HCT116 (cell line): ENCODE data around the gene RUNDC3A.

Experiments used
- CEBPB ChIP-seq: IDR thresholded peaks from 2 replicates; pipeline ENCODE4 v1.6.1; 2012; ENCODE audit warnings: low read depth
- CTCF ChIP-seq, 3 experiments: fragments of 200-600 bp in 1 of 3; sonication (generic) in 1 of 3; IDR thresholded peaks in 2 of 3; conservative IDR thresholded peaks in 1 of 3; 2 replicates each; pipeline ENCODE4 v1.5.1; 2012 to 2017; ENCODE audit warnings: low read depth in 2 of 3, low read length in 2 of 3, antibody characterized with exemption in 1 of 3, borderline replicate concordance in 1 of 3, control low read depth in 1 of 3, mild to moderate bottlenecking in 1 of 3, mixed read lengths in 1 of 3, mixed run types in 1 of 3, moderate library complexity in 1 of 3; ENCODE audit not compliant: insufficient read depth in 1 of 3
- EGR1 ChIP-seq: IDR thresholded peaks from 2 replicates; pipeline ENCODE4 v1.6.1; 2012; ENCODE audit warnings: low read depth
- ELF1 ChIP-seq: IDR thresholded peaks from 2 replicates; pipeline ENCODE4 v1.6.1; 2012; ENCODE audit warnings: low read depth, borderline replicate concordance
- EZH2 ChIP-seq: fragments of 200-600 bp; sonication (generic); IDR thresholded peaks from 2 replicates; pipeline ENCODE4 v1.6.1; 2017; ENCODE audit warnings: antibody characterized with exemption, mixed run types
- JUND ChIP-seq: IDR thresholded peaks from 2 replicates; pipeline ENCODE4 v1.6.1; 2012
- POLR2A ChIP-seq: IDR thresholded peaks from 2 replicates; pipeline ENCODE4 v1.7.0; 2011; ENCODE audit warnings: borderline replicate concordance; ENCODE audit not compliant: insufficient read depth, insufficient read length; ENCODE audit errors: extremely low read depth
- POLR2AphosphoS5 ChIP-seq: IDR thresholded peaks from 2 replicates; pipeline ENCODE4 v1.6.1; 2011; ENCODE audit warnings: mild to moderate bottlenecking, low read depth, low read length, moderate library complexity
- RAD21 ChIP-seq: IDR thresholded peaks from 2 replicates; pipeline ENCODE4 v1.6.1; 2012; ENCODE audit warnings: low read depth, mild to moderate bottlenecking
- SIN3A ChIP-seq: IDR thresholded peaks from 2 replicates; pipeline ENCODE4 v1.6.1; 2012; ENCODE audit warnings: low read depth
- YY1 ChIP-seq: IDR thresholded peaks from 2 replicates; pipeline ENCODE4 v1.6.1; 2011; ENCODE audit warnings: low read length, low read depth, moderate library complexity, mild to moderate bottlenecking; ENCODE audit not compliant: insufficient replicate concordance; ENCODE audit errors: extremely low read depth
- ZFX ChIP-seq: fragments of 450-650 bp; IDR thresholded peaks from 2 replicates; pipeline ENCODE4 v1.6.1; 2017
- ZNF274 ChIP-seq: fragments of 200-500 bp; sonication (Bioruptor generic); IDR thresholded peaks from 2 replicates; pipeline ENCODE4 v1.6.1; 2014; ENCODE audit warnings: mild to moderate bottlenecking, low read depth, low read length, inconsistent platforms
- TF ChIP-seq, protein P1 (sequence below): IDR thresholded peaks from 2 replicates; pipeline ENCODE4 v1.6.1; 2012; ENCODE audit warnings: low read depth

DNA sequence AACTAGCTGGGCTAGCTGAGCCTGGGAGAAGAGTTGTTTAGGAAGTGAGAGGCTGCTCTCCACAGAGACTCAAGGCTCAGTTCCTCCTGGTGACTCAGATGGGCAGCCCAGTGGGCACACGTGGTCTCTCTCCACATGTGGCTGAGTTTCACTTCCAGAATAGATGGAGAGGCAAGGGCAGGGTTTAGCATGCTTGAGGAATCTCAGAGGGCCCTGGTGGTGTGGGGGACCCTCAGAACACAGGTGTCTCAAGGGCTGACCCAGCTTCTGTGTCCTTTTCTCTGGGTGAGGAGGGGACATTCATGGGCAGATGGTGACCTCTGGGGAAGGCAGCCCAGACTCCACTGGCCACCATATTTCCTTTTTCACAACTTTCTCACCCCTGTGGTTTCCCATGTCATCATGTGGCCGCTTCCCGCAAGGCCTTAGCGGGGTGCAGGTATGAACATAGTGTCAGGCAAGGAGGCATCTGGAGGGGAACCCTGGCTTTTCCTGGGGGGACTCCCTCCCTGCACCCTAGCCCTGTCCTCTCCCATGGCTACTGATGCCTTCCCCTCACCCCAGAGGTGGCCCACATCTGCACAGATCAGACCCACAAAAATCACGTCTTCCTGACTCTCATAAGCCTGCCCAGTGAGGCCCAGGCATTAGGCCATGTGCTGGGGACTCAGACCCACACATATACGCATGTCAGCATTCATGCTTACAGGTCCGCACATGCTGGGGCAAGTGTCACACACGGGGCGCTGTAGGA lies 40.0 kb downstream of the RUNDC3A start:
- TF ChIP-seq JUND: no peak
- TF ChIP-seq POLR2A: no peak
- TF ChIP-seq, protein P1, sequence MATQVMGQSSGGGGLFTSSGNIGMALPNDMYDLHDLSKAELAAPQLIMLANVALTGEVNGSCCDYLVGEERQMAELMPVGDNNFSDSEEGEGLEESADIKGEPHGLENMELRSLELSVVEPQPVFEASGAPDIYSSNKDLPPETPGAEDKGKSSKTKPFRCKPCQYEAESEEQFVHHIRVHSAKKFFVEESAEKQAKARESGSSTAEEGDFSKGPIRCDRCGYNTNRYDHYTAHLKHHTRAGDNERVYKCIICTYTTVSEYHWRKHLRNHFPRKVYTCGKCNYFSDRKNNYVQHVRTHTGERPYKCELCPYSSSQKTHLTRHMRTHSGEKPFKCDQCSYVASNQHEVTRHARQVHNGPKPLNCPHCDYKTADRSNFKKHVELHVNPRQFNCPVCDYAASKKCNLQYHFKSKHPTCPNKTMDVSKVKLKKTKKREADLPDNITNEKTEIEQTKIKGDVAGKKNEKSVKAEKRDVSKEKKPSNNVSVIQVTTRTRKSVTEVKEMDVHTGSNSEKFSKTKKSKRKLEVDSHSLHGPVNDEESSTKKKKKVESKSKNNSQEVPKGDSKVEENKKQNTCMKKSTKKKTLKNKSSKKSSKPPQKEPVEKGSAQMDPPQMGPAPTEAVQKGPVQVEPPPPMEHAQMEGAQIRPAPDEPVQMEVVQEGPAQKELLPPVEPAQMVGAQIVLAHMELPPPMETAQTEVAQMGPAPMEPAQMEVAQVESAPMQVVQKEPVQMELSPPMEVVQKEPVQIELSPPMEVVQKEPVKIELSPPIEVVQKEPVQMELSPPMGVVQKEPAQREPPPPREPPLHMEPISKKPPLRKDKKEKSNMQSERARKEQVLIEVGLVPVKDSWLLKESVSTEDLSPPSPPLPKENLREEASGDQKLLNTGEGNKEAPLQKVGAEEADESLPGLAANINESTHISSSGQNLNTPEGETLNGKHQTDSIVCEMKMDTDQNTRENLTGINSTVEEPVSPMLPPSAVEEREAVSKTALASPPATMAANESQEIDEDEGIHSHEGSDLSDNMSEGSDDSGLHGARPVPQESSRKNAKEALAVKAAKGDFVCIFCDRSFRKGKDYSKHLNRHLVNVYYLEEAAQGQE: no peak
- no peak for TF ChIP-seq CTCF (IDR thresholded peaks at IDR 0.05 in 2 of 3, conservative IDR thresholded peaks at IDR 0.05 in 1 of 3; ENCODE audit: borderline replicate concordance in 1 of 3, insufficient read depth in 1 of 3, low read depth in 2 of 3, low read length in 2 of 3)
- TF ChIP-seq ELF1: no peak
- no peak for TF ChIP-seq EZH2
- TF ChIP-seq SIN3A: no peak
- no peak for TF ChIP-seq ZFX
- TF ChIP-seq EGR1: no peak
- TF ChIP-seq RAD21: no peak
- no peak for TF ChIP-seq CEBPB
- no peak for TF ChIP-seq ZNF274
- no peak for TF ChIP-seq YY1
- TF ChIP-seq POLR2AphosphoS5: no peak
